ENCODE data around the gene SGPP1. TPM values are rescaled to one million over a fixed set of nuclear protein-coding genes. Genes with fewer than 3 reads are reported as not detected.

Gene SGPP1
- total and polyA plus RNA-seq, 2 donors (not counting 1 experiment from before 2014, with no cell fraction given), result 13.8 to 46.4 TPM

- Histone ChIP-seq H4K20me1 (ENCODE audit: control insufficient read depth, insufficient read depth, low read length, poor library complexity, severe bottlenecking) (no peaks in the 10 kb centered on the region), H3K36me3 (replicated peaks in 1 of 2; ENCODE audit: control extremely low read depth in 1 of 2, control insufficient read depth in 1 of 2, extremely low read depth in 1 of 2, insufficient read depth in 2 of 2, low read length in 1 of 2) (no peaks in the 10 kb centered on the region), H3K27ac (ENCODE audit: low read length in 2 of 2) (no peak overlapping the region), H3K9ac (ENCODE audit: low read length) (no peak overlapping the region), H3K4me3 (ENCODE audit: control extremely low read depth in 1 of 5, extremely low read depth in 1 of 5, insufficient read depth in 1 of 5, low read depth in 2 of 5, low read length in 4 of 5) (no peak overlapping the region), H3K4me2 (replicated peaks; ENCODE audit: low read depth, low read length, poor library complexity, severe bottlenecking) (no peak overlapping the region), H3K79me2 (ENCODE audit: control insufficient read depth, insufficient read depth, low read length) (no peaks in the 10 kb centered on the region), H2AFZ (ENCODE audit: insufficient read depth, low read depth, low read length, poor library complexity, severe bottlenecking) (no peak overlapping the region), H3K27me3 (replicated peaks in 1 of 4; ENCODE audit: control extremely low read depth in 1 of 4, control insufficient read depth in 3 of 4, insufficient read depth in 4 of 4, low read length in 3 of 4) (no peaks in the 10 kb centered on the region), H3K9me3 (ENCODE audit: control extremely low read depth in 1 of 3, control insufficient read depth in 2 of 3, insufficient read depth in 1 of 3, low read length in 2 of 3) (no peaks in the 10 kb centered on the region), H3K4me1 (ENCODE audit: control insufficient read depth in 2 of 2, insufficient read depth in 2 of 2, low read length in 2 of 2) (peaks cover 7 to 13% of the 10 kb centered on the region in 2 donors)
- TF ChIP-seq CTCF (IDR thresholded peaks at IDR 0.05) (no peak), EZH2 (IDR thresholded peaks at IDR 0.05; ENCODE audit: borderline replicate concordance, insufficient read depth, low read depth, low read length, poor library complexity, severe bottlenecking) (no peak)
- ATAC-seq (ENCODE audit: low read depth) (no peak), DNase-seq (no peak)
- POLR2A ChIA-PET, result no interaction called here
- H3K9me3 Mint-ChIP-seq (ENCODE audit: insufficient read depth), result no peaks in the 10 kb centered on the region
- intact Hi-C loops (cut with micrococcal nuclease), result no loop called here
- no peaks in the 10 kb centered on the region for H3K27me3 Mint-ChIP-seq
- 100% methylated on average over 4 of the region's 5 CpGs for WGBS (ENCODE audit: insufficient coverage)
- peaks cover 12% of the 10 kb centered on the region for H3K4me1 Mint-ChIP-seq
- CTCF ChIA-PET, result no interaction called here
- no peak overlapping the region for H3K27ac Mint-ChIP-seq
- H3K4me3 Mint-ChIP-seq, result no peak overlapping the region
These were observed 7.9 kb upstream of the SGPP1 start for GRCh38 chr14:63735720-63736119.

DNA sequence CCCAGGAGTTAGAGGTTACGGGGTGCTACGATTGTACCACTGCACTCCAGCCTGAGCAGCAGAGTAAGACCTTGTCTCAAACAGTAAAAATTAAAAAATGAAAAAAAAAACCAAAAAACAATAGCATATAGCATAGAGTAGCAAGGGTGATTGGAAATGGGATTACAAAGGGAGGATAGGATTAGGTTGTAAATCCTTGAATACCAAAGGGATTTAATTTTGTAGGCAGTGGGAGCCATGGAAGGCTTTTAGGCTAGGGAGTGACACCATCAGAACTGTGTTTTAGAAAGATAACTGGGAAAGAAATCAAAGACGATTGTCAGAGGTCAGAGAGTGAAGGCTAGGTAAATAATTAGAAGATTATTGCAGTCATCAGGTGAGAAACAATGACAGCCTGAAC is 2.8 kb upstream of the SGPP1 start:
- Histone ChIP-seq H2AFZ (ENCODE audit: insufficient read depth, low read depth, low read length, poor library complexity, severe bottlenecking) (no peak overlapping the region), H3K9ac (ENCODE audit: low read length) (no peak overlapping the region), H3K79me2 (ENCODE audit: control insufficient read depth, insufficient read depth, low read length) (peaks cover 17% of the 10 kb centered on the region), H3K9me3 (ENCODE audit: control extremely low read depth in 1 of 3, control insufficient read depth in 2 of 3, insufficient read depth in 1 of 3, low read length in 2 of 3) (no peaks in the 10 kb centered on the region), H3K4me1 (ENCODE audit: control insufficient read depth in 2 of 2, insufficient read depth in 2 of 2, low read length in 2 of 2) (peaks cover 6 to 19% of the 10 kb centered on the region in 2 donors), H3K36me3 (replicated peaks in 1 of 2; ENCODE audit: control extremely low read depth in 1 of 2, control insufficient read depth in 1 of 2, extremely low read depth in 1 of 2, insufficient read depth in 2 of 2, low read length in 1 of 2) (no peaks in the 10 kb centered on the region), H3K27ac (ENCODE audit: low read length in 2 of 2) (no peak overlapping the region), H3K4me2 (replicated peaks; ENCODE audit: low read depth, low read length, poor library complexity, severe bottlenecking) (no peak overlapping the region), H3K4me3 (ENCODE audit: control extremely low read depth in 1 of 5, extremely low read depth in 1 of 5, insufficient read depth in 1 of 5, low read depth in 2 of 5, low read length in 4 of 5) (no peak overlapping the region), H3K27me3 (replicated peaks in 1 of 4; ENCODE audit: control extremely low read depth in 1 of 4, control insufficient read depth in 3 of 4, insufficient read depth in 4 of 4, low read length in 3 of 4) (no peaks in the 10 kb centered on the region), H4K20me1 (ENCODE audit: control insufficient read depth, insufficient read depth, low read length, poor library complexity, severe bottlenecking) (no peaks in the 10 kb centered on the region)
- H3K27ac Mint-ChIP-seq, result no peak overlapping the region
- CTCF ChIA-PET, result interaction anchor here (0.9 to 2.7 kb wide), 2 partner anchors 27 to 39 kb away, joined by 3 to 11 read pairs; no protein-coding TSS in a partner anchor
- H3K27me3 Mint-ChIP-seq, result no peaks in the 10 kb centered on the region
- H3K9me3 Mint-ChIP-seq (ENCODE audit: insufficient read depth), result no peaks in the 10 kb centered on the region
- ATAC-seq (ENCODE audit: low read depth) (no peak), DNase-seq (no peak)
- POLR2A ChIA-PET, result no interaction called here
- H3K4me3 Mint-ChIP-seq, result no peak overlapping the region
- intact Hi-C loops (cut with micrococcal nuclease), result no loop called here
- 100% methylated on average over 1 of the region's 3 CpGs for WGBS (ENCODE audit: insufficient coverage)
- H3K4me1 Mint-ChIP-seq, result peaks cover 20% of the 10 kb centered on the region
- TF ChIP-seq EZH2 (IDR thresholded peaks at IDR 0.05; ENCODE audit: borderline replicate concordance, insufficient read depth, low read depth, low read length, poor library complexity, severe bottlenecking), result no peak
- TF ChIP-seq CTCF (IDR thresholded peaks at IDR 0.05), result no peak

Data from B cell (primary cell).